Mesenchymal stem cell (in vitro differentiated cells and primary cell): ENCODE results near the gene CMSS1.

ENCODE experiments used
- DNase-seq: peaks from one replicate; pipeline ENCODE4 v3.0.0-alpha.2; 2013
- H2AFZ ChIP-seq: one replicate; pipeline ENCODE4 v1.6.1; 2013; ENCODE audit warnings: low read depth, mild to moderate bottlenecking, control low read depth, inconsistent platforms, low read length, moderate library complexity
- H2AK5ac ChIP-seq: 2 replicates; pipeline ENCODE4 v1.6.1; 2013; ENCODE audit warnings: low read length, moderate library complexity, mild to moderate bottlenecking, inconsistent platforms; ENCODE audit not compliant: severe bottlenecking
- H2BK120ac ChIP-seq: one replicate; pipeline ENCODE4 v1.6.1; 2013; ENCODE audit warnings: low read depth, mild to moderate bottlenecking, inconsistent platforms, low read length, moderate library complexity
- H2BK12ac ChIP-seq, 2 experiments: one replicate each; pipeline ENCODE4 v1.6.1; 2013; ENCODE audit warnings: inconsistent platforms in 2 of 2, low read length in 2 of 2, mild to moderate bottlenecking in 2 of 2, moderate library complexity in 2 of 2, control low read depth in 1 of 2
- H2BK15ac ChIP-seq: one replicate; pipeline ENCODE4 v1.6.1; 2013; ENCODE audit warnings: mild to moderate bottlenecking, low read depth, inconsistent platforms; ENCODE audit not compliant: poor library complexity, severe bottlenecking
- H2BK5ac ChIP-seq: 2 replicates; pipeline ENCODE4 v1.6.1; 2013; ENCODE audit warnings: low read depth, mild to moderate bottlenecking, low read length, control low read depth, inconsistent platforms; ENCODE audit not compliant: poor library complexity, severe bottlenecking
- H3K14ac ChIP-seq, 2 experiments: one replicate each; pipeline ENCODE4 v1.6.1; 2013; ENCODE audit warnings: inconsistent platforms in 2 of 2, low read length in 2 of 2, control low read depth in 1 of 2, mild to moderate bottlenecking in 1 of 2, moderate library complexity in 1 of 2
- H3K18ac ChIP-seq, 2 experiments: one replicate each; pipeline ENCODE4 v1.6.1; 2013; ENCODE audit warnings: inconsistent platforms in 2 of 2, low read length in 2 of 2, control low read depth in 1 of 2, low read depth in 1 of 2, mild to moderate bottlenecking in 1 of 2
- H3K23ac ChIP-seq, 2 experiments: one replicate each; pipeline ENCODE4 v1.6.1; 2013; ENCODE audit warnings: inconsistent platforms in 2 of 2, low read length in 2 of 2, mild to moderate bottlenecking in 2 of 2, moderate library complexity in 2 of 2, control low read depth in 1 of 2
- H3K27ac ChIP-seq: 2 replicates; pipeline ENCODE4 v1.5.1; 2013; ENCODE audit warnings: mild to moderate bottlenecking, moderate library complexity, low read length, control low read depth, inconsistent platforms; ENCODE audit not compliant: poor library complexity, severe bottlenecking
- H3K27me3 ChIP-seq, 2 experiments: 2 replicates each; pipeline versions ENCODE4 v1.6.1 to v1.7.0; 2013; ENCODE audit warnings: low read length in 2 of 2, mild to moderate bottlenecking in 2 of 2, moderate library complexity in 2 of 2, control low read depth in 1 of 2, inconsistent platforms in 1 of 2; ENCODE audit not compliant: control insufficient read depth in 1 of 2, insufficient read depth in 1 of 2
- H3K36me3 ChIP-seq, 2 experiments: 2 replicates each; pipeline versions ENCODE4 v1.6.1 to v1.7.0; 2013; ENCODE audit warnings: low read length in 2 of 2, control low read depth in 1 of 2, inconsistent platforms in 1 of 2, low read depth in 1 of 2, mild to moderate bottlenecking in 1 of 2; ENCODE audit not compliant: insufficient read depth in 2 of 2, control insufficient read depth in 1 of 2
- H3K4ac ChIP-seq, 2 experiments: one replicate each; pipeline ENCODE4 v1.6.1; 2013; ENCODE audit warnings: inconsistent platforms in 2 of 2, low read length in 2 of 2, mild to moderate bottlenecking in 2 of 2, moderate library complexity in 2 of 2, control low read depth in 1 of 2, low read depth in 1 of 2
- H3K4me1 ChIP-seq: 2 replicates; pipeline ENCODE4 v1.6.1; 2013; ENCODE audit warnings: low read depth, low read length, control low read depth; ENCODE audit not compliant: control insufficient read depth, insufficient read depth
- H3K4me2 ChIP-seq: 2 replicates; pipeline ENCODE4 v1.6.1; 2013; ENCODE audit warnings: low read length, mild to moderate bottlenecking, inconsistent platforms; ENCODE audit not compliant: poor library complexity, severe bottlenecking
- H3K4me3 ChIP-seq, 2 experiments: 2 replicates each; pipeline versions ENCODE4 v1.5.1 to v1.7.0; 2013; ENCODE audit warnings: low read length in 2 of 2, mild to moderate bottlenecking in 2 of 2, control low read depth in 1 of 2, low read depth in 1 of 2; ENCODE audit not compliant: insufficient read depth in 1 of 2
- H3K79me1 ChIP-seq: replicated peaks from 2 replicates; pipeline ENCODE4 v1.6.1; 2013; ENCODE audit warnings: mild to moderate bottlenecking, control low read depth, low read length, inconsistent platforms; ENCODE audit not compliant: poor library complexity, severe bottlenecking
- H3K9ac ChIP-seq: 2 replicates; pipeline ENCODE4 v1.7.0; 2013; ENCODE audit warnings: mild to moderate bottlenecking, low read length, moderate library complexity
- H3K9me3 ChIP-seq: 2 replicates; pipeline ENCODE4 v1.7.0; 2013; ENCODE audit warnings: mild to moderate bottlenecking, low read length; ENCODE audit not compliant: control insufficient read depth
- H4K8ac ChIP-seq: one replicate; pipeline ENCODE4 v1.6.1; 2013; ENCODE audit warnings: inconsistent platforms, mild to moderate bottlenecking, low read length, moderate library complexity
- H4K91ac ChIP-seq: one replicate; pipeline ENCODE4 v1.6.1; 2013; ENCODE audit warnings: mild to moderate bottlenecking, low read length, inconsistent platforms
- WGBS: methylation state at CpG from one replicate; pipeline ENCODE4 v1.1.7; 2013; ENCODE audit warnings: mixed read lengths; 5-methylcytosine and 5-hydroxymethylcytosine counted together

The CMSS1 gene

DNA sequence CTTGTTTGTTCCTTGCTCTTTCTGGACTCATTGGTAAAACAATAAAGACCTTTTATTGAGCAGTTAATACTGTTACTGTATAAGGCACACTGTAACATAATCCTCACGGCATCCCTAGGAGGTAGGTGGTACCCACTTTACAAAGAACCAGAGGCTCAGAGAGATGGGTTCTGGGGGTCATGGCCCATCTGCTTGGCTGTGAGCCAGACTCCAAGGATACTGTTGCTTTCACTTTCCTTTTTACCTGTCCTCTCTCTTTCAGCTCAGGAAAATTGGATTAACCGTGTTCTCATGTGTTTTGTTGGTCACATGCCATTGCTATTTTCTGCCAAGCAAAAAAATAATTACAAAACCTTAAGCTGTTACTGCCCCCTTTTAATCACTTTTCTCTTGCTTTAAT lies 331.5 kb downstream of the CMSS1 start:
- Histone ChIP-seq H3K18ac (no peak overlapping the region), H4K91ac (no peak overlapping the region), H3K4me2 (no peak overlapping the region), H3K9me3 (no peaks in the 10 kb centered on the region), H3K79me1 (no peaks in the 10 kb centered on the region), H3K14ac (peak overlapping the region in 1 of 2 experiments; percentile 48), H2BK15ac (no peak overlapping the region), H2AFZ (peak overlapping the region; percentile 71), H3K36me3 (no peaks in the 10 kb centered on the region), H3K4me1 (no peaks in the 10 kb centered on the region), H4K8ac (no peak overlapping the region), H3K4ac (no peak overlapping the region), H3K27ac (no peak overlapping the region), H2BK120ac (no peak overlapping the region), H2BK5ac (no peak overlapping the region), H3K4me3 (no peak overlapping the region), H2BK12ac (no peak overlapping the region), H3K23ac (no peak overlapping the region), H3K9ac (no peak overlapping the region), H2AK5ac (no peak overlapping the region), H3K27me3 (no peaks in the 10 kb centered on the region)
- no peak for DNase-seq
- WGBS: 97% methylated on average over 2 of the region's 2 CpGs

DNA sequence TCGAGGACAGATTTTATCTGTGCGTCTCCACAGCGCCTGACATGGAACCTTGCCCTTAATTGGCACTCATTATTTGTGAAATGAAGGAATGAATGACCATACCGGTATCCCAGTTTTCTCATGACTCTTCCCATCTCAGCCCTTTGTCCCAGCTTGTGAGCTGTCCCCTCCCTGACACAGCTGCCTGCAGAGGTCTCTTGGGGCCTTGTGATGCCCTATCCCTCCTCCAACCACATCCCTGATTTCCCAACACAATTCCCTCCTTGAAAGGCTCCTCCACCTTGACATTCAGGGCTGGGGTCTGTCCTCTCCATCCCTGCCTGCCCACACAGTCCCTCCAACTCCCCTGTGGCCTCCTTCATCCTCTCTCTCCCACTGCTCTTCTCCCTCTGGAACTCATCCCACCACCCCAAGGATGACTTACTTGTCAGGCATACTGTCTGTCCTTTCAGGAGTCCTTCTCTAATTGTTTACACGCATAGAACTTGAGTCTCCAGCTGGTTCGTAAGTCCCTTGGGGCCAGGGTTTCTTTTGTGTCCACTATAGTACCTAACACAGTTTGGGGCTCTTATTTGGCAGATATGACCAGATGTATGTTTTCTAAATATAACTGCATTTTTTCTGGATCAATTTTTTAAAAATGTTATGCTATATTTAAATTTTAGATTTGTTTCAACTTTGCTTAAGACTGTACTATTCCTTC lies 332.2 kb downstream of the CMSS1 start:
- peak overlapping the region; percentile 54 for H3K9ac ChIP-seq
- H3K79me1 ChIP-seq: no peaks in the 10 kb centered on the region
- no peaks in the 10 kb centered on the region for H3K9me3 ChIP-seq
- no peak overlapping the region for H4K91ac ChIP-seq
- WGBS: 98% methylated on average over 6 of the region's 6 CpGs
- H4K8ac ChIP-seq: peak overlapping the region; percentile 69
- H3K4ac ChIP-seq: no peak overlapping the region
- peak overlapping the region; percentile 80 for H2BK15ac ChIP-seq
- no peak overlapping the region for H2BK120ac ChIP-seq
- H3K14ac ChIP-seq: no peak overlapping the region
- H2AK5ac ChIP-seq: no peak overlapping the region
- H3K4me1 ChIP-seq: no peaks in the 10 kb centered on the region
- no peak overlapping the region for H3K4me3 ChIP-seq
- DNase-seq: no peak
- no peak overlapping the region for H2BK5ac ChIP-seq
- H3K23ac ChIP-seq: no peak overlapping the region
- peak overlapping the region in 1 of 2 experiments; percentile 47 for H3K18ac ChIP-seq
- no peaks in the 10 kb centered on the region for H3K36me3 ChIP-seq
- H2AFZ ChIP-seq: no peak overlapping the region
- H3K4me2 ChIP-seq: no peak overlapping the region
- no peak overlapping the region for H3K27ac ChIP-seq
- H3K27me3 ChIP-seq: no peaks in the 10 kb centered on the region
- H2BK12ac ChIP-seq: peak overlapping the region; percentile 7 to 79

DNA sequence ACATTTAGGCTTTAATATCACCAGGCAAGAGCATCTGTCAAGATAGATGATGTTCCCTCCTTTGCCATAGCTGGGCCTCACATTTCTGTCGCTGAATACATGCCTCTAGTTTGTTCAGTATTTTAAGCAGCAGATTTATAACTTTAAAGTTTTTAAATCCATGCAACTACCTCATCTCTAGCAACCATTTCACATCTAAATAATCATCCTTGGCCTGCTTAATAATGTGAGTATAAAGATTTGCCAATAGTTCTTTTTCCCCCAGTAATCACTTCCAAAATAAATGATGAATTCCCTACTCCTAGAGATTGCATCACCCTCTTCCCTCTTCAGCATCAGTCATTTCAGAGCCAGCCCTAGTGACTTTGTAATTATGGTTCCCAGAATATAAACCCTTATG lies 332.8 kb downstream of the CMSS1 start:
- H3K27me3 ChIP-seq: no peaks in the 10 kb centered on the region
- H3K9me3 ChIP-seq: peaks cover 4% of the 10 kb centered on the region
- H3K27ac ChIP-seq: no peak overlapping the region
- H2AFZ ChIP-seq: no peak overlapping the region
- no peaks in the 10 kb centered on the region for H3K4me1 ChIP-seq
- H2AK5ac ChIP-seq: no peak overlapping the region
- no peak overlapping the region for H3K18ac ChIP-seq
- no peak overlapping the region for H3K4me2 ChIP-seq
- H2BK15ac ChIP-seq: no peak overlapping the region
- no peak overlapping the region for H2BK5ac ChIP-seq
- H3K23ac ChIP-seq: no peak overlapping the region
- no peaks in the 10 kb centered on the region for H3K79me1 ChIP-seq
- no peak overlapping the region for H3K14ac ChIP-seq
- WGBS: 100% methylated on average over 1 of the region's 1 CpG
- H3K4me3 ChIP-seq: no peak overlapping the region
- DNase-seq: no peak
- H4K8ac ChIP-seq: no peak overlapping the region
- H3K4ac ChIP-seq: no peak overlapping the region
- no peak overlapping the region for H2BK12ac ChIP-seq
- H2BK120ac ChIP-seq: no peak overlapping the region
- H4K91ac ChIP-seq: no peak overlapping the region
- H3K36me3 ChIP-seq: no peaks in the 10 kb centered on the region
- peak overlapping the region; percentile 65 for H3K9ac ChIP-seq

DNA sequence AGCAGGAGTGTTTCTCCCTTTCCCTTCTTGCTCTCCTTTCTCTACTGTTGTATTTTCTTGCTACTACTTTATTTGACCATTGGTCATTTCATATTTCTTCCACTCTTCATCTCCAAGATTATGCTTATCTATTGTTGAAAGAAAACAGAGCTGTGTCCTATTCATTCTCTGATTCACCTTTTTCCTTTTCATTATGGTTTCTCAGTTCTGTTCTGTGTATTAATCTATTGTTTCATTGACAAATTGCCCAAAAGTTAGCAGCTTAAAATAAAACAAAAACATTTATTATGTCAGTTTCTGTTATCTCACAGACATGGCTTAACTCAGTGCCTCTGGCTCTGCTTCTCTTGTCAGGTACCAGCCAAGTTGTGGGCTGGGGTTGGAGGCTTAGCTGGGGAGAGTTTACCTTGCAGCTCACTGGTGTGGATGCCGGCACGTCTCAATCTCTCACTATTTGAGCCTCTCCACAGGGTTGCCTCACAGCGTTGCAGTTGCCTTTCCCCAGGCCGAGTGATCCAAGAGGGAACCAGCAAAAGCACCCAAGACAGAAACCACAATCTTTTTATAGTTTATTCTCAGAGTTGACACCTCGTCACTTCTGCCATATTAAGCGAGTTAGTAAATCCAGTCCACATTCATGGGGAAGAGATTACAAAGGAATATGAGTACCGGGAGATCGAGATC lies 333.5 kb downstream of the CMSS1 start:
- Histone ChIP-seq H3K4me3 (no peak overlapping the region), H3K27me3 (no peaks in the 10 kb centered on the region), H3K79me1 (no peaks in the 10 kb centered on the region), H2BK15ac (no peak overlapping the region), H3K14ac (no peak overlapping the region), H4K8ac (no peak overlapping the region), H3K9ac (peak overlapping the region; percentile 65), H2AFZ (no peak overlapping the region), H3K9me3 (peaks cover 10% of the 10 kb centered on the region), H3K4ac (no peak overlapping the region), H2BK5ac (no peak overlapping the region), H3K18ac (peak overlapping the region in 1 of 2 experiments; percentile 34), H2BK120ac (no peak overlapping the region), H2BK12ac (peak overlapping the region in 1 of 2 experiments; percentile 57), H3K23ac (no peak overlapping the region), H3K27ac (no peak overlapping the region), H2AK5ac (no peak overlapping the region), H4K91ac (no peak overlapping the region), H3K36me3 (no peaks in the 10 kb centered on the region), H3K4me2 (no peak overlapping the region), H3K4me1 (no peaks in the 10 kb centered on the region)
- no peak for DNase-seq
- WGBS: 95% methylated on average over 8 of the region's 8 CpGs
